Panc1 (cell line): ENCODE data around the gene ZNFX1. TPM values are rescaled to one million over a fixed set of nuclear protein-coding genes. Genes with fewer than 3 reads are reported as not detected.
A peak's percentile ranks its signal among the peaks of the same experiment; 100 is the strongest.

Experiments used
- ATAC-seq: fragments of 200-7000 bp; cut with Tn5 transposase; 2 replicates; pipeline ENCODE4 v1.9.1; 2020; ENCODE audit warnings: mild to moderate bottlenecking, moderate library complexity
- BruUV-seq: library from RNA; stranded (reverse); fragments of 400-500 nt; replicated peaks from 2 replicates; lab custom pipeline; 2021; lab: Mats Ljungman, UMichigan
- CTCF ChIA-PET: fragments of 300-600 bp; sonication (Branson Sonifier 250); formaldehyde crosslinking; loops from one replicate; lab custom pipeline; 2022; ENCODE audit warnings: antibody characterized with exemption; lab: Charles Lee
- POLR2A ChIA-PET: fragments of 300-600 bp; sonication (Branson Sonifier 250); formaldehyde crosslinking; loops from one replicate; lab custom pipeline; 2022; ENCODE audit warnings: antibody characterized with exemption; lab: Charles Lee
- DNase-seq: peaks from one replicate; pipeline ENCODE4 v3.0.0-alpha.2; 2010; ENCODE audit warnings: low read depth, low spot score
- H3K27ac ChIP-seq: 2 replicates; pipeline ENCODE4 v1.5.1; 2011; ENCODE audit warnings: mild to moderate bottlenecking, low read length, inconsistent platforms
- H3K27me3 ChIP-seq: fragments of 200-500 bp; sonication (Bioruptor generic); 2 replicates; pipeline ENCODE4 v1.6.0; 2014; ENCODE audit warnings: low read length, inconsistent platforms; ENCODE audit not compliant: control insufficient read depth, insufficient read depth
- H3K36me3 ChIP-seq: fragments of 200-500 bp; sonication (Bioruptor generic); 2 replicates; pipeline ENCODE4 v1.5.1; 2014; ENCODE audit warnings: inconsistent platforms, mild to moderate bottlenecking, low read length, moderate library complexity; ENCODE audit not compliant: control insufficient read depth, insufficient read depth
- H3K4me1 ChIP-seq: 2 replicates; pipeline ENCODE4 v1.5.1; 2011; ENCODE audit warnings: inconsistent platforms, mild to moderate bottlenecking, low read length, moderate library complexity; ENCODE audit not compliant: control insufficient read depth, insufficient read depth
- H3K4me3 ChIP-seq, 2 experiments: 2 replicates each; pipeline ENCODE4 v1.5.1; 2011 to 2012; ENCODE audit warnings: low read depth in 2 of 2, low read length in 2 of 2, mild to moderate bottlenecking in 2 of 2, inconsistent platforms in 1 of 2, moderate library complexity in 1 of 2
- H3K9me3 ChIP-seq: fragments of 200-500 bp; sonication (Bioruptor generic); 2 replicates; pipeline ENCODE4 v1.5.1; 2014; ENCODE audit warnings: low read depth, mild to moderate bottlenecking, inconsistent platforms, low read length, moderate library complexity; ENCODE audit not compliant: control insufficient read depth, insufficient read depth
- POLR2AphosphoS5 ChIP-seq: IDR thresholded peaks from 2 replicates; pipeline ENCODE4 v1.6.1; 2012; ENCODE audit warnings: mild to moderate bottlenecking, low read depth, low read length, moderate library complexity
- SIN3A ChIP-seq: IDR thresholded peaks from 2 replicates; pipeline ENCODE4 v1.6.1; 2012; ENCODE audit warnings: low read depth, mild to moderate bottlenecking, low read length, moderate library complexity, borderline replicate concordance; ENCODE audit not compliant: insufficient read depth
- TCF7L2 ChIP-seq: IDR thresholded peaks from 2 replicates; pipeline ENCODE4 v1.6.1; 2011; ENCODE audit warnings: mild to moderate bottlenecking, low read depth, low read length, inconsistent platforms
- in situ Hi-C: cut with HindIII; loops from 2 replicates; pipeline ENCODE4 v1.10.0; 2016; ENCODE audit warnings: low sequenced_read_pairs, low pct_unique_long_range_greater_than_20kb
- intact Hi-C: fragments of 100-400 bp; cut with micrococcal nuclease; formaldehyde crosslinking; loops from one replicate; pipeline ENCODE4 v1.10.0; 2022; ENCODE audit not compliant: unreplicated experiment
- total RNA-seq: library from RNA; stranded (reverse); gene quantifications from one replicate; pipeline ENCODE4 v1.2.1, GENCODE V29; 2021; ENCODE audit not compliant: unreplicated experiment
- TF ChIP-seq, protein P1 (sequence below): fragments of 450-650 bp; IDR thresholded peaks from 2 replicates; pipeline ENCODE4 v1.5.1; 2017; ENCODE audit warnings: mild to moderate bottlenecking
- TF ChIP-seq, protein P2 (sequence below), 2 experiments: IDR thresholded peaks; 2 replicates each; pipeline ENCODE4 v1.6.1; 2011 to 2012; ENCODE audit warnings: low read depth in 2 of 2, control low read depth in 1 of 2, low read length in 1 of 2, mild to moderate bottlenecking in 1 of 2, moderate library complexity in 1 of 2; ENCODE audit not compliant: insufficient read depth in 1 of 2

The ZNFX1 gene
- total RNA-seq, 1 experiment from 2014 or later, result 39.4 TPM

DNA sequence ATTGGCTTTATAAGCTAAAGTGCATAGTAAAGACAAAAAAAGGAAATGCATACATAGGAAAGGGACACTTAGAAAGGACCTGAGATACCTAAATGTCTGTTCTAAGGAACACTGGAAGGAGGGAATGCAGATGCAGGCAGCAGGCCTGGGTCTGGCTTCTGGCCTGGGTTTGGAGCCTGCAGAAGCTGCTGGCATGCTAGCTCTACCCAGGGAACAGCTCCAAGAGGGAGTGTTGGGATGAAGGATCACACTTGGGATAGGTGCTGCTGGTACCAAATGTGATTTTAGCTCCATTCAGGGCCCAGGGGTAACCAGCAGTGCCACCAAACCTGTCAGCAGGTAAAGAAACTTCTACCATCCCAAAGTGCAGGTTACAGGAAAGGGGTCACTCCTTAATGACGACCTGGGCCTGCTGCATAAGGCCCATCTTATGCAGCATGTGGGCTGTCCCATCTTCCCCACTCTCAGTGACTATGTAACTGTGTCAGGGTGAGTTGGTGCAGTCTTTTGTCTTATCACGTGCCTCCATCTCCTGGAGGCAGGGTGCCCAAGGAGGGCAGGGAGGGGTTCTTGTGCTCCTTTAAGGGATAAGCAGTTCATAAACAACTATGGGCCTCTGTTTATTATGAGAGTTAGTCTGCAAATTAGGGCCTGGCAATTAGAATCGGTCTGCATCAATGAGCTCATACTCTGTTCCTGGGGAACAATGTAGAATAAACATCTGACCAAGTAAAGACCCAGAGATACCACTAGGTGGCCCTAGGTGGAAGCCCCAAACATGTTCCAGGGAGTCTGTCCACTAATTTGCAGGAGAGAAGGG lies 31.7 kb downstream of the ZNFX1 start:
- Histone ChIP-seq H3K36me3 (peaks cover 21% of the 10 kb centered on the region), H3K4me3 (no peak overlapping the region), H3K27me3 (no peaks in the 10 kb centered on the region), H3K9me3 (no peaks in the 10 kb centered on the region), H3K27ac (no peak overlapping the region), H3K4me1 (no peaks in the 10 kb centered on the region)
- ChIA-PET POLR2A (interaction anchor here (0.7 kb wide), 1 partner anchor 201 kb away, joined by 3 read pairs; no protein-coding TSS in a partner anchor), CTCF (interaction anchor here (0.6 to 1.6 kb wide), 2 partner anchors 24 to 74 kb away, joined by 4 to 5 read pairs; no protein-coding TSS in a partner anchor)
- in situ Hi-C loops (no loop called here), intact Hi-C loops (no loop called here)
- BruUV-seq, result no TSS peak
- DNase-seq (peak; percentile 42), ATAC-seq (peak; percentile 81)
- TF ChIP-seq, protein P1, sequence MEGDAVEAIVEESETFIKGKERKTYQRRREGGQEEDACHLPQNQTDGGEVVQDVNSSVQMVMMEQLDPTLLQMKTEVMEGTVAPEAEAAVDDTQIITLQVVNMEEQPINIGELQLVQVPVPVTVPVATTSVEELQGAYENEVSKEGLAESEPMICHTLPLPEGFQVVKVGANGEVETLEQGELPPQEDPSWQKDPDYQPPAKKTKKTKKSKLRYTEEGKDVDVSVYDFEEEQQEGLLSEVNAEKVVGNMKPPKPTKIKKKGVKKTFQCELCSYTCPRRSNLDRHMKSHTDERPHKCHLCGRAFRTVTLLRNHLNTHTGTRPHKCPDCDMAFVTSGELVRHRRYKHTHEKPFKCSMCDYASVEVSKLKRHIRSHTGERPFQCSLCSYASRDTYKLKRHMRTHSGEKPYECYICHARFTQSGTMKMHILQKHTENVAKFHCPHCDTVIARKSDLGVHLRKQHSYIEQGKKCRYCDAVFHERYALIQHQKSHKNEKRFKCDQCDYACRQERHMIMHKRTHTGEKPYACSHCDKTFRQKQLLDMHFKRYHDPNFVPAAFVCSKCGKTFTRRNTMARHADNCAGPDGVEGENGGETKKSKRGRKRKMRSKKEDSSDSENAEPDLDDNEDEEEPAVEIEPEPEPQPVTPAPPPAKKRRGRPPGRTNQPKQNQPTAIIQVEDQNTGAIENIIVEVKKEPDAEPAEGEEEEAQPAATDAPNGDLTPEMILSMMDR, result peak; percentile 83
- TF ChIP-seq POLR2AphosphoS5, result no peak; the same call in 1 of the 2 replicates

DNA sequence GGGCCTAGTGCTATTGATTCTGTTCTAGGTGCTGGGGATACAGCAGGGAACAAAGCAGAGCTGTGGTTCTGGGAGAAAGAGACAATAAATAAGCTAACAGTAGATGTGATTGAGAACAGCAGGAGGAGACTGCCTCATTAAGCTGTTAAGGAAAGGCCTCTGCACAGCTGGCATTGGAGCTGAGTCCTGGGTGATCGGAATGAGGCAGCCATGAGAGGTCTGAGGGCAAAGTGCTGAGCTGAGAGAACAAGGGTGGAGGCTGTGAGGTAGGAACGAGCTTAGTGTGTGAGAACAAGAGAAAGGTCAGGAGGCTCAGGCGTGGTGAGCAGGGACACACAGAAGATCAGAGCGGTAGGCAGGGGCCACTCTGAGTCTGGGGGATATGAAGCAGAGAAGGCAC lies 40.3 kb downstream of the ZNFX1 start:
- no peak overlapping the region for H3K4me3 ChIP-seq
- no peaks in the 10 kb centered on the region for H3K9me3 ChIP-seq
- ChIA-PET POLR2A (interaction anchor here (1.2 kb wide), 1 partner anchor 18 kb away, joined by 3 read pairs; no protein-coding TSS in a partner anchor), CTCF (interaction anchor here (0.5 kb wide), 1 partner anchor 18 kb away, joined by 3 read pairs; the partner anchor contains the start of gene DDX27)
- no peaks in the 10 kb centered on the region for H3K27me3 ChIP-seq
- TF ChIP-seq, protein P1, result no peak
- no peak for TF ChIP-seq SIN3A
- TF ChIP-seq TCF7L2, result no peak
- TF ChIP-seq, protein P2, sequence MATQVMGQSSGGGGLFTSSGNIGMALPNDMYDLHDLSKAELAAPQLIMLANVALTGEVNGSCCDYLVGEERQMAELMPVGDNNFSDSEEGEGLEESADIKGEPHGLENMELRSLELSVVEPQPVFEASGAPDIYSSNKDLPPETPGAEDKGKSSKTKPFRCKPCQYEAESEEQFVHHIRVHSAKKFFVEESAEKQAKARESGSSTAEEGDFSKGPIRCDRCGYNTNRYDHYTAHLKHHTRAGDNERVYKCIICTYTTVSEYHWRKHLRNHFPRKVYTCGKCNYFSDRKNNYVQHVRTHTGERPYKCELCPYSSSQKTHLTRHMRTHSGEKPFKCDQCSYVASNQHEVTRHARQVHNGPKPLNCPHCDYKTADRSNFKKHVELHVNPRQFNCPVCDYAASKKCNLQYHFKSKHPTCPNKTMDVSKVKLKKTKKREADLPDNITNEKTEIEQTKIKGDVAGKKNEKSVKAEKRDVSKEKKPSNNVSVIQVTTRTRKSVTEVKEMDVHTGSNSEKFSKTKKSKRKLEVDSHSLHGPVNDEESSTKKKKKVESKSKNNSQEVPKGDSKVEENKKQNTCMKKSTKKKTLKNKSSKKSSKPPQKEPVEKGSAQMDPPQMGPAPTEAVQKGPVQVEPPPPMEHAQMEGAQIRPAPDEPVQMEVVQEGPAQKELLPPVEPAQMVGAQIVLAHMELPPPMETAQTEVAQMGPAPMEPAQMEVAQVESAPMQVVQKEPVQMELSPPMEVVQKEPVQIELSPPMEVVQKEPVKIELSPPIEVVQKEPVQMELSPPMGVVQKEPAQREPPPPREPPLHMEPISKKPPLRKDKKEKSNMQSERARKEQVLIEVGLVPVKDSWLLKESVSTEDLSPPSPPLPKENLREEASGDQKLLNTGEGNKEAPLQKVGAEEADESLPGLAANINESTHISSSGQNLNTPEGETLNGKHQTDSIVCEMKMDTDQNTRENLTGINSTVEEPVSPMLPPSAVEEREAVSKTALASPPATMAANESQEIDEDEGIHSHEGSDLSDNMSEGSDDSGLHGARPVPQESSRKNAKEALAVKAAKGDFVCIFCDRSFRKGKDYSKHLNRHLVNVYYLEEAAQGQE (IDR thresholded peaks at IDR 0.05; ENCODE audit: insufficient read depth in 1 of 2, low read depth in 2 of 2, low read length in 1 of 2), result no peak
- no peak for TF ChIP-seq POLR2AphosphoS5
- ATAC-seq (no peak), DNase-seq (no peak)
- no peaks in the 10 kb centered on the region for H3K4me1 ChIP-seq
- no TSS peak for BruUV-seq
- intact Hi-C loops, result no loop called here
- in situ Hi-C loops, result no loop called here
- peaks cover 9% of the 10 kb centered on the region; the same call in 1 of the 2 replicates for H3K36me3 ChIP-seq
- no peak overlapping the region for H3K27ac ChIP-seq
